COLO829 (cell line): Measurements from ENCODE around the gene C1orf105.
A peak's percentile ranks its signal among the peaks of the same experiment; 100 is the strongest.

Source experiments
- DNase-seq: peaks from one replicate; pipeline ENCODE4 v3.0.0; 2012; ENCODE audit warnings: low spot score

Gene C1orf105

GRCh38 chr1:172397221-172397620, 23.3 kb upstream of the C1orf105 start:
- peak; percentile 86 for DNase-seq

DNA sequence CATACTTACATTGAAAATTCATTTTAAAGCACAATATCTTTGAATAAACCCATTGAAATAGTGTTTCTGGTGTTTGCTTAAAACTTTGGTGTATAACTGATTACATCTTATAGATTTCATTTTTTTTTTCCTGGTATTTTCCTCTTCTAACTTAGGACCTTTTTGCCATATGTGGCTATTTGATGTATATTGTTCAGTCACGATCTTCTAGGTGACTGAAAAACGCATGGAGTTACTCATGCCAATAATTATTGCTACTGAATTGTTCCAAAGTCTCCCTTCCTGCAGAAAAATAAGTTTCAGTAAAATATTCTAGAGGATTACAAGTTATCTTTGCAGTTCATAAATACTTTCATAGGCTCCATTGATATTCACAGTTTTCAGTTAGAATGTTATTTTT, 22.9 kb upstream of the C1orf105 start:
- no peak for DNase-seq

DNA sequence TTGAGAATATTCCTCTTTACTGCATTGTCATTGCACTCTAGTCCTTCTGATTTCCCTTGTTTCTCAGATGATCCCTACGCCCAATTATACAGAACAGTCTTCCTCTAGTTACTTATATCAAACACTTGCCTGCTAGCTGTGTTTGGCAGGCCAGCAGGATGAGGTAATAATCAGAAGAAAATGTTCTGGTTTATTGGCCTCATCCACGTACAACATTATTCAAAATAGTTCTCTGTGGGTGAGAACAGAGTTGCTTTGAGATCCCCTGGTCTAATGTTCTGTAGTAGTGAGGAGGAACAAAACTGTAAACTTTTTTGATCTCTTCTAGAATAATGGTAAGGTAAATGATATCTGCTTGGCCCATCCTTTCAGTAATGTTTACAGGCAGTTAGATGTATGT, 22.3 kb upstream of the C1orf105 start:
- DNase-seq: no peak

DNA sequence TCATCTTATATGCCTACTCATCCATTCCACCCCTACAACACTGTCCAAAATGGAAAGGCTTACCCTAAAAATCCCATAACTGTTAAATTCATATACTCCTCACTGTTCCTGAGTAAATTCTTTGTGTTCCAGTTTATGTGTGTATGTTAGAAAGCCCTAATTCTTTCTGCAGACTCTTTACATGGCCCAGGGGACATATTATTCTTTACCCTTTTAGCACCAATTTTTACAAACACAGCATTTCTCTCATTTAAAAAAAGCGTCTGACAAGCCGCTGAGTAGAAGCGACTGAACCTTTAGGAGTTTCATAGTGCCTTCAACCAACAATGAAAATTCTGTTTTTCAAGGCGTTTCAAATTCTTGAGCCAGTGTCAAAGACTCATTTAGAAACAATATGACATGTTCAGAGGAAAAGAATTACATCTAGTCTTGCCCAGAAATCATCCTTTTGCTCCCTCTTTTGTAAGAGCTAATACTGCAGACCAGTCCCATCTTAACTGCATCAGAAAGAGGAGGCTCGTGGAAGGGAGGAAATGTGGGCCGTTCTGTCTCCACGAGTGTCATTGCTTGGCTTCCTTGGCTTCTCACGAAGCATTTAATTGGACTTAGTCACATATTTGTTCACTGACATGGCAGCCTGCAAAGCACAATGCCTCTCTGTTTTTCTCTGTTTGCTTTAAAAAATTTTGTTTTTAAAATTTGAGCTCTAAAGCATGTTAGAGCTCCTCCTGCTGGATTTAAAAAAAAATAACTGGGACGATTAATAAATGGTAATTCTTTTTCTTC, 21.3 kb upstream of the C1orf105 start:
- DNase-seq: peak; percentile 95

- DNase-seq: no peak
Measured at GRCh38 chr1:172399756-172400721, 20.4 kb upstream of the C1orf105 start.

DNA sequence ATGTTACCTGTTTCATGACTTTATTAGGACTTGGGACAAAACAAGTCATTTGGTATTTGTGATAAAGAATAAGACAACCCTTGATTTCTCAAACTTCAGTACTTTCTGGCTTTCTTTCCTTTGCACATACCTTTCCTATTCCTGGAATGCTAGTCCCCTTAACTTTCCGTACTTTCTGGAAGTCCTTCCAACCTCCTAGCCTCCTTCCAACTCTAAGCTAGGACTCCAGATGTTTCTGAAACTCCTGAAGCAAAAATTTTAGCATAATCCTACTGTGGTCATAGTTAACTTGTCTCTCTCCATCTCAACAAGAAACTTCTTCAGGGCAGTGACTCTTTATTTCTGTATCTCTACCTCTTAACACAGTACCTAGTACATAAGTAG, 19.8 kb upstream of the C1orf105 start:
- no peak for DNase-seq

- DNase-seq: no peak
Measured at GRCh38 chr1:172401477-172401876, 19.0 kb upstream of the C1orf105 start.

DNA sequence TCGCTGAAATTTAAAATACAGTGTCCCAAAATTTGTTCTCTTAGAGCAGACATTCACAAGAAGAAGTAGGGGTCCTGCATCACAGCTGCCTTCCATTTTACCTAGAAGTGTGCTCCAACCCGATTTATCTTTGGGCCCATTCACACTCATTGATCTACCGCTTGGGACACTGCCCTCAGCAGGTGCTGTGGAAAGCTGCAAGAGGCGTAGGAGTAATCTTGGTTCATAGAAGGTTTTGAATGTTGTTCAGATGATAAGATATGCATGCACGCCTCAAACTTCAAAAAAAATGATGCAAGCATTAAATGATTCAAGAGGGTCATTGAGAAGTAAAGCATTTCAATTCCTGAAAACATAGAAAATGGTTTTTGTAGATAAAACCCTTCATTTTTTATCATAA, 18.6 kb upstream of the C1orf105 start:
- no peak for DNase-seq

DNA sequence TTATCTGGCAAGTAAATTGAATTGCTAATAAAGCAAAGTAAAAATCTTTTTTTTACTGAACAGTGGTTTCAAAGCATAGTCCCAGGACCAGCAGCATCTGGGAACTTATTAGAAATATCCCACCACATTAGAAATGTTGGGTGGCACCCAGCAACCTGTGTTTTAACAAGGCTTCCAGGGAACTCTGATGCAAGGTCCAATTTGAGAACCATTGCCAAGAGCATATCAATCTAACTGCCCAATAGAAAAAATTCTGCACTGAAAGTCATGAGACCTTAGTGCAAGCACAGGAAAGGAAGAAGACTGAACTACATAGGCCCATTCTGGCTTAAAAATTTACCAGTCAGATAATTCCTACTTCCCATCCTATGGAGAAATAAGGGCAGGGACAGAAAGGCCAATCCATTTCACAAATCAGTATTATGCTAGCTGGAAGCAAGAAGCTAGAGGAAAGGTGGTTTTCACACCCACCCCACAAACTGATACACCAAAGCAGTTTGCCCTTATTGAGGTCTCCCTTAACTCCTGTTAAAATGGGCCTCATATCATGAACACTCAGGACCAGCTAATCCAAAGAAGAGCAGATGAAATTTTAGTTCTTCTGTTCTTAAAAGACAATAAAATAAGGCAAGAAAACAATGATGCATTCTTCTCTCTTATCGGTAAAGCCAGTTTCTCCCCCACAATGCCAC, 17.5 kb upstream of the C1orf105 start:
- no peak for DNase-seq

GRCh38 chr1:172404121-172404520, 16.4 kb upstream of the C1orf105 start:
- no peak for DNase-seq

- DNase-seq: no peak
Measured at GRCh38 chr1:172405912-172406311, 14.6 kb upstream of the C1orf105 start.

- DNase-seq: no peak
Measured at GRCh38 chr1:172406968-172407367, 13.5 kb upstream of the C1orf105 start.

DNA sequence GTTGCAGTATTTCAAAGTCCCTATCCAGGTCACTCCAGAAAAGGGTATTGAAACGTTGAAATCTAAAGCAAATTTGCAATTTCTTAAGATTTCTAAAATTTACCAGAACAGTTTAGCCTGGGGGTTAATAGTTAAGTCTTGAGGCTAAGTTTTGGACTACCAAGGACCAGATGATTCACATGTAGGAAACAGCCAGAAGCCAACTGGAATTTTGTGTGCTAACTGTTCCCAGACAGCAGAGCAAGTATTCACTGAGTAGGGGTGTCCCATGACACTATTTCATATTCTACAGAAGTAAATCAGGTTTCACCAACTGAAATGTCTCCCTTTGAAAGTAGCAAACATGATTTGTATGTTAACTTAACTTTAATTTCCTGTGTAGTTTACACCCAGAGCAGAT, 11.5 kb upstream of the C1orf105 start:
- DNase-seq: no peak

DNA sequence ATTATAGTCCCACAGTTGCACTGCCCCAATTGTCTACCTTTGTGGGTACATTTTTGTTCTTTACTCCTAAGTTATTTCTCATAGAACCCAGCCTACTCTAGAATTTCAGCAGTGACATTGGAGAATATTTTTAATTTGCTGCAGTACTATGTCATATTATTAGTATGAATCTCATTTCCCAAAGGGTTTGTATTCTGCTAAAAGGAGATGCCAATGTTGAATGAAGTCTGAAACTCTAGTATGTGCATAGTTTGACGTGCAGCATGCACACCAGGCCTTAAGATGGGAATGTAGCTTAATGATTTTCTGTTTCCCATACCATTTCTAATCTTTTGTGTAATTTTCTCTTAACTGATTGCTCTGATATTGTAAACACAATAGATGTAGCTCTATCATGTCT, 10.5 kb upstream of the C1orf105 start:
- no peak for DNase-seq

- DNase-seq: no peak
Measured at GRCh38 chr1:172411791-172412338, 8.6 kb upstream of the C1orf105 start.

DNA sequence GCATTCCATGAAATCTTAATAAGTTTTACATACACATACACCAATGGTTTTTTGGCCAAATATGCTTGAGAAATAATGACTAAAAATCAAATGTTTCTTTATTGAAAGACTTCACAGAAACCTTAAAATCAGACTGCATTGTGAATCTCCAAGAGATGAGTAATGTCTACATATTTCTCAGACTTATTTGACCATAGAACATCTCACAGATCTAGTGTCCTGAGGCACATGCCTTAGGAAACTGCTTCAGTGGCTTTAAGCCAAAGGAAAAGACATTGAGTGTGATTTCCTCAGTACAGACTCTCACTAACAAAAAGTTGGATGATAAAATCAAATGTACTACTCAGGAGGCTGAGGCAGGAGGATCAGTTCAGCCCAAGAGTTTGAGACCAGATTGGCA, 6.2 kb upstream of the C1orf105 start:
- no peak for DNase-seq

GRCh38 chr1:172416496-172417035, 3.9 kb upstream of the C1orf105 start:
- no peak for DNase-seq

DNA sequence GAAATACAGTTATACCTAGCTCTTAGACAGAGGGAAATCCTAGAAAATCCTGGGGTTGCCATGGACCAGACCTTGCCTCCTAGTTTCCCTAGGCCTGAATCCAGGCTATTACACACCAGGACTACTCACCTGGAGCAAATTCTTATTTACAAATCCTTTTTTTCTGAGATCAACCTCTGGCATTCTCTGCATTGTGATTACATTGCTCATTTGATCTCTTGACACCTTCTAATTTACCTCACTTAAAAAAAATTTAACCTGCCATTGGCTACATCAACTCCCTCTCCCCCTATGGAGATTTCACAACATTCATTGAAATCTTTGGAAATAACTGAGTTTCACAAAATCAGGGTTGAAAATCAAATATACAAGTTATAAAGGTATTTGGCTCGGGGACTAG, 2.9 kb upstream of the C1orf105 start:
- no peak for DNase-seq

- no peak for DNase-seq
Measured at GRCh38 chr1:172421974-172422604, 1.6 kb downstream of the C1orf105 start.

GRCh38 chr1:172423336-172423735, 2.9 kb downstream of the C1orf105 start:
- no peak for DNase-seq

DNA sequence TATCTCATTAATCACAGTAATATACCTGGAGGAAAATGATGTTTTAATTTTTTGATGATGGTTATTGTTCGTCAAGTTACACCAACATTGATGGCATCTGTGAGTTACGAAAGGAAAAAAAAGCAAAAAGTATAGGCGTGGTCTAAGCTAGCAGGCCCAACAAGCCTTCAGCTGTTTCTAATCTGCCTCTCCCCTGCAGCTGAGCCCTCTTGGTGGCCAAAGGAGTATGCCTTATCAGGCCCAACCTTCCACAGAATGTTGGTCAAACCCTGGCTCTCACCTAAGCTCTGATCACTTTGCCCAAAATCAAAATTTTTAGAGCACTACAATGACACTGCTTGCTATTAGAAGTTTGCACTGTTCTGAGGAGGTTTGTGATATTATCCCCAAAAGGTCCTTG, 4.9 kb downstream of the C1orf105 start:
- DNase-seq: no peak

- DNase-seq: no peak
Measured at GRCh38 chr1:172427191-172427590, 6.7 kb downstream of the C1orf105 start.
